Measurements from ENCODE around the gene GPX4.

Gene GPX4

DNA sequence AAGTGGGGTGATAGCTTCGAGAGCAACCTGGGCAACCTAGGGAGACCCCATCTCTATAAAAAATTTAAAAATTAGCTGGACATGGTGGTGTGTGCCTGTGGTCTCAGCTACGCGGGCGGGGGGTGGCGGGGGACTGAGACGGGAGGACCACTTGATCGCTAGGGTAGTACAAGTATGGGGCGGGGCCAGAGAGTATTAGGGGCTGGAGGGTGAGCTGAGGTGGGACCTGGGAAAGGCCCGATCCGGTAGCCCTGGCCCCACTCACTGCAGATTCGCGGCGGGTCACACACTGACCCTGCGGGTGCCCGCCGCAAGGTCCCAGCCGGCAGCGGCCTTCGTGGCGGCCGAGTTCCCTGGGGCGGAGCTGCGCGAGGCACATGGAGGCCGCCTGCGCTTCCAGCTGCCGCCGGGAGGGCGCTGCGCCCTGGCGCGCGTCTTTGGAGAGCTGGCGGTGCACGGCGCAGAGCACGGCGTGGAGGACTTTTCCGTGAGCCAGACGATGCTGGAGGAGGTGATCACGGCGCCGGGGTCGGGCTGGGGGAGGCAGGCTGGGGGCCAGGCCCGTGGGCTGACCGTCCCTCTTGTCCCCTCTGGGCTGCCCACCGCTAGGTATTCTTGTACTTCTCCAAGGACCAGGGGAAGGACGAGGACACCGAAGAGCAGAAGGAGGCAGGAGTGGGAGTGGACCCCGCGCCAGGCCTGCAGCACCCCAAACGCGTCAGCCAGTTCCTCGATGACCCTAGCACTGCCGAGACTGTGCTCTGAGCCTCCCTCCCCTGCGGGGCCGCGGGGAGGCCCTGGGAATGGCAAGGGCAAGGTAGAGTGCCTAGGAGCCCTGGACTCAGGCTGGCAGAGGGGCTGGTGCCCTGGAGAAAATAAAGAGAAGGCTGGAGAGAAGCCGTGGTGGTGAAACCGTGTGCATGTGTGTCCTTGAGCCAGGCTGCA, 38.9 kb upstream of the GPX4 start:
- no peak overlapping the region for H3K4me3 ChIP-seq (ENCODE audit: low read length)
- TF ChIP-seq ZNF274 (IDR thresholded peaks at IDR 0.05; ENCODE audit: low read depth, low read length): no peak

DNA sequence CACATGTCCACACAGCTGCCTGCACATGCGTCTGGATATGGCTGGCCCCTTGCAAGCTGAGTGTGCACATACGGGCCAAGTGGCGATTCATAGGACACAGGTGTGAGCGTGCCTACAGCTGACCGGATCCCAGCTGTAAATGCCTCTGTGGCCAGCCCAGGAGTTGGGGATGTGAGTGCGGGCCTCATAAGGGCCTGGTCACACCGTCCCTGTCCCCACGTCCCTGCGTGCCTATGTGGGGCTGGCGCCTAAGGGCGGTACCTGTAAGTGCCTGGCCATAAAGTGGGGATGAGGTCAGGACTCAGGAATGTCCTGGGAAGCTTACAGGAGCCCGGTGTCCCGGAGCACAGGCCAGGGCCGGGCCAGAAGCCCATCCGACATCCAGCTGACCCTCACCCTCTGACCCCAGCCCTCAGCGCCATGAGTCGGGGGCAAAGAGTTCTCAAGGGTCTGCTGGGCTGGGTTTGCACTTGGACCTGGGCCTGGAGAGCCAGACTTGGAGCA, 38.1 kb upstream of the GPX4 start:
- no peak overlapping the region for H3K4me3 ChIP-seq (ENCODE audit: low read length)
- TF ChIP-seq ZNF274 (IDR thresholded peaks at IDR 0.05; ENCODE audit: low read depth, low read length): no peak

DNA sequence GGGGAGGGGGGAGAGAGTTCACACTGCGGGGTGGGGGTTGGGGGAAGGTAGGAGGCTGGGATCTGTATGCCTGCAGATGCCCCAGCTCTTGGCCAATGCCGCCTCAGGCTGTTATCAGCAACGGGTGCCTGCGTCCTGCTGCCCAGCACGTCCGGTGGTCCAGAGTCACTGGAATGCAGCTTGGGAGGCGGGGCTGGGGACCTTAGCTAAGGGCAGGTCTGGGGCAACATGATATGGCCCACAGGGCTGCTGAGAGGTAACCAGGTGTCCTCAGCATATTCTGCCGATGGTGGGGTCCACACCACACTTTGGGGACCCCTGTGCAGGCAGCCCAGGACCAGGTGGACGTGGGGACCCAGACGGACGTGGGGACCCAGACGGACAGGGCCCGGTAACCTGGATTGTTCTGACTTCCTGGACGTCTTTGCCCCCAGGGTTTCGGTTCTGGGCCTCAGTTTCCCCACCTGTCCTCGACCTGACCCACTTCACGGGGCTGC, 37.5 kb upstream of the GPX4 start:
- TF ChIP-seq ZNF274 (IDR thresholded peaks at IDR 0.05; ENCODE audit: low read depth, low read length): no peak
- peak overlapping the region; percentile 90; the same call in 1 of the 2 replicates for H3K4me3 ChIP-seq (ENCODE audit: low read length)

DNA sequence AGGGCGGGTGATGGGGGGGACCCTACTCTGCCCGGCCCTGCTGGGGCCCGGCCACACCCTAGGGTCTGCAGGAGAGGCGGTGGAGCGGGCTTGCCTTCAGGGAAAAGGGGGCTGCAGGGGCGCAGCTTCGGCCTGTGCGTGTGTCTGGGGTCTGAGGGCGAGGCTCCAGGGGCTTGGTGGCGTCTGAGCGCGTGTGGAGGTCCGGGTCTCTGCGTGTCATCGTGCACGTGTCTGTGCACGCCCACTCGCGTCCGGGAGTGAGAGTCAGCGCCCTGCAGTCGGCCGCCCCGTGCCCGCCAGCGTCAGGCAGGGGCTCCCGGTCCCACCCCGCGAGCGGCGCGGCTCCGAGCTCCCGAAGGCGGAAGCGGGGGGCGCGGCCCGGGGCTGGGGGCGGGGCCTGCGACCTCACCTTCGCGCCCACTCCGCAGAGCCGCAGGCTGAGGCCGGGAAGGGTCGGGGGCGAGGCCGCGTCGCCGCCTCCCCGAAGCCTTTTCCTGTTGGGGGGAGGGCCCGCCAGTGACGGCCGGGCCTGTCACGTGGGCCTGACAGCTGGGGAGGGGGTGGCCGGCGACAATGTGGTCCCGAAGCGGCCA, 37.0 kb upstream of the GPX4 start, which contains the start of gene ARHGAP45:
TSS of gene ARHGAP45 (plus strand) at position 420 of the 593 bp plus-strand sequence. CDS start 239 bp downstream, outside the sequence.
- H3K4me3 ChIP-seq (ENCODE audit: low read length): peak within 1 kb of the TSS; percentile 90
- no peak for TF ChIP-seq ZNF274 (IDR thresholded peaks at IDR 0.05; ENCODE audit: low read depth, low read length)

DNA sequence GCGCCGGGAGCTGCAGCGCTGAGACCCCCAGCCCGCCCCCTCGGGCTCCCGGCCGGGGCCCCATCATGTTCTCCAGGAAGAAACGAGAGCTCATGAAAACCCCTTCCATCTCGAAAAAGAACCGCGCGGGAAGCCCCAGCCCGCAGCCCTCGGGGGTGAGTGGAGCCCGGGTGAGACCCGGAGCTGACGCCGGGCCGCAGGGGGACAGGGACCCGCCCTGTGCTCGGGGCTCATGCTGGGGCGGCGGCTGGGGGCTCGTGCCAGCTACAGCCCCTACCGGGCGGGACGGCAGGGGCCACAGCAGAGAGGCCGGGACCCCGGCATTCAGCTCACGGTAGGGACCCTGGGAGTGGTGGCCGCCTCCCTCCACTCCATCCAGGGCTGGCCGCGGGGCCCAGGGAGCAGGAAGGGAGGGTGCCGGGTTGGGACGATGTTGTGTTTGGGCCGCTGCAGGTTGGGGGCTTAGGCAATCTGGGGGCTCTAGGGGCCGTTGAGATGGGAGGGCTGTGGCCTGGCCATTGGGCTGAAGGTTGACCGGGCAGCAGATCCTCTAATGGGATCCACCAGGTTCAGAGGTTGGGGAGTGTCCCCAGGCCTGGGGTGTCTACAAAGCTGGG, 36.3 kb upstream of the GPX4 start:
- H3K4me3 ChIP-seq (ENCODE audit: low read length): peak overlapping the region; percentile 90
- no peak for TF ChIP-seq ZNF274 (IDR thresholded peaks at IDR 0.05; ENCODE audit: low read depth, low read length)

DNA sequence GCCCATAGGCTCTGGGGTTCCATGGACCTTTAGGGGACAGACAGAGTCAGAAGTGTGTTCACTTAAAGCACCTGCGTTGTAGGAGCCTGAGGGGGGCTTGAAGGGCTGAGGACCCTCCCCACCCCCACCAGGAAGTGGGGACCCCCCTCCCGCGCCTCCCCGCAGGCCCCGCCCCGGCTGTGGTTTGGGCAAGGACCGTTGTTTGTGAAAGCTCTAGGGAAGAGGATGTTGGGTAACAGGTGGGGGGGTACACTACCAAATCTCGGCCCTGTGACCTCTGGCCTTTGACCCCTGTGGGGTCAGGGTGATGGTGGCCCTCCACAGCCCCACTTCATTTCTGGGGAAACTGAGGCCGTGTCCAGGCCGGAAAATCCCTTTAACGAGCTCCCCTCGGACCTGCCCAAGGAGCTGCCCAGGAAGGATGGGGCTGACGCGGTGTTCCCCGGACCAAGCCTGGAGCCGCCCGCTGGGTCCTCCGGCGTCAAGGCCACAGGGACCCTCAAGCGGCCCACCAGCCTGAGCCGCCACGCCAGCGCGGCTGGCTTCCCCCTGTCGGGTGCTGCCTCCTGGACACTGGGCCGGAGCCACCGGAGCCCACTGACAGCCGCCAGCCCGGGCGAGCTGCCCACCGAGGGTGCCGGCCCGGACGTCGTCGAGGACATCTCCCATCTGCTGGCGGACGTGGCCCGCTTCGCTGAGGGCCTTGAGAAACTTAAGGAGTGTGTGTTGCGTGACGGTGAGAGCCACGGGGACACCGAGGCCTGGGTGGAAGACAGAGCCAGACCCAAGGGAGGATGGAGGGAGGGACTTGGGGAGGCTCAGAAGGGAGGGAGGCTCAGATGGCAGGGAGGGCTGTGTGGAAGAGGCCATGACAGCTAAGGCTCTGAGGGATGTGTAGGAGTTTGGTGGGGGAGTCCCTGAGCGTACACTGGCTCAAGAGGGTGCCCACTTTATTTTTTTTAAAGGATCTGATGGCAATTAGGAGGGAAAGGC, 35.5 kb upstream of the GPX4 start:
- peak overlapping the region; percentile 90 for H3K4me3 ChIP-seq (ENCODE audit: low read length)

DNA sequence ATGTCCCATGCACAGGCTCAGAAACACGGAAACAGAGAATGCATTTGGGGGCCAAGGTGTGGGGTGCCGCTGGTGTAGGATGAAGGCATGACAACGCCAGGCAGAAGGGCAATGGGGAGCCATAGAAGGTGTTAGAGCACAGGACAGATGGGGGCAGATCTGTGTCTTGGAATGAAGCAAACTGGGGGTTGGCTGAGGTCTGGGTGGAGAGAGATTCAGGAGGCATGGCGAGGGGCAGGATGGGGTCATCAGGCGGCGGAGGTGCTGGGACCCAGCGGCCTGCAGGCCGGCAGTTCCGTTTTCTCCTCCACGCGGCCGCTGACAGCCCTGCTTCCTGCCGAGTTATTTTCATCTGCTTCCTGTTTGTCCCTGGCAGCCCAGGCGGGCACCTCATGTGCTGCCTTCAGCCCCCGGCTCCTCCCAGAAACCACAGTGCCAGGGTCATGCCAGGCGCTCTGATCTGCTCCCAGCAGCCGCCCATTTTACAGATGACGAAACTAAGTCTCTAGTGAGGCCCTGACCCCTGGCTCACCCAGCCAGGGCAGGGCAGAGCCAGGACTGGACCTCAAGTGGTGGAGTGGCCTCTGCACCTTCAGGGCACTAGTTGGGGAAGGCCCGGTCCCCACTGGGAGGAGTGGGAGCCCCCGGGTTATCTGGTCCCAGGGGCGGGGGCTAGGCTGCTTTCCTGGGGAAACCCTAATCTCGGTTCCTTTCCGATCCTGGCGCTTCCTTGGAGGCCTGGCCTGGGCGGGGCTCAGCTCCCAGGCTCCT, 34.6 kb upstream of the GPX4 start:
- TF ChIP-seq ZNF274 (IDR thresholded peaks at IDR 0.05; ENCODE audit: low read depth, low read length): no peak
- H3K4me3 ChIP-seq (ENCODE audit: low read length): peak overlapping the region; percentile 90; the same call in 1 of the 2 replicates

More for the DNA sequence above, 35.5 kb upstream of the GPX4 start:
- TF ChIP-seq ZNF274 (IDR thresholded peaks at IDR 0.05; ENCODE audit: low read depth, low read length): no peak

DNA sequence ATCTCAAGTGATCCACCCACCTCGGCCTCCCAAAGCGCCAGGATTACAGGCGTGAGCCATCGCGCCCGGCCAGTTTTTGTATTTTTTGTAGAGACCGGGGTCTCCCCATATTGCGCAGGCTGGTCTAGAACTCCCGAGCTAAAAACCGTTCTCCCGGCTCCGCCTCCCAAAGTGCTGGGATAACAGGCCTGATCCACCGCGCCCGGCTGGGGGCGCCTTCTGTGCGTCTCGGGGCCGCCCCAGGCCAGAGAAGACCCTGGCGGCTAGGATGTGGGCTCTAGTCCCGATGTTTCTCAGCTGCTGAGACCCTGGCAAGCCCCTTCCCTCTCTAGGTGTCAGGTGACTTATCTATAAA, 33.2 kb upstream of the GPX4 start:
- no peak for TF ChIP-seq ZNF274 (IDR thresholded peaks at IDR 0.05; ENCODE audit: low read depth, low read length)
- H3K4me3 ChIP-seq (ENCODE audit: low read length): no peak overlapping the region

DNA sequence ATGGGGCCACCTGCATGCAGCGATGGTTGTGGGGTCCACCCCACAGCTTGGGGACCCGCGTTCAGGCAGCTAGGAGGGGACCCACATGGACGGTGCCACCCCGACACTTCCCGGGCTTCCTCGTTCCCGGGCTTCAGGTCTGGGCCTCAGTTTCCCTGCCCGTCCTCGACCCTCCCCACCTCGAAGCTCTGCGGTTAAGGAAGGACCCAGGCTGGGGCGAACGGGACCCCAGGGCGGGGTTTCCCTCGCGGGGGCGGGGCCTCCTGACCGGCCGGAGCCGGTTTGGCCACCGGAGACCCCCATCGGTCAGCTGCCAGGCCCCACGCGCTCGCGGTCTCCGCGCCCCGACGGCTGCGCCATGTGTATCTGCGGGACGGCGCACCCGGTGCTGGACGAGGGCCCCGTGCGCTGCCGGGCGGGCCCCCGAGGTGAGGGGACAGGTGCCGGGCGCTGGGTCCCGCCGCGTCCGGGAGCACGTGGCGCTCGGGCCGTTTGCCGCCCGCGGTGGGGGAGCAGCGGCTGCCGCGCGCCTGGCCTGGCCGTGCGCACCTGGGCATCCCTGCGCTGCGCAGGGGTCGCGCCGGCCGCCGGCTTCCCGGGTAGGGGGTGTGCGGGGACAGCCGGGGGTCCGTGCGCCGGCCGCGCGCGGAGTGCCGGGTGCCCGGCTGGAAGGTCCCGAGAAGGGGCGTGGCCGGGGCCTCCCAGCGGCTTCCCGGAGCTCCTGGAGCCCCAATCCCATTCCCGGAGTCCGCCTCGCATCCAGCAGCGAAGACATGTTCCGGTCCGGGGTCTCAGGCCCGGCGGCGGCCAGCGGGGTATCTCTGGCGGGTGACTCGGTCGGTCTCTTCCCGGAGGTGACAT, 32.6 kb upstream of the GPX4 start:
- no peak overlapping the region for H3K4me3 ChIP-seq (ENCODE audit: low read length)
- TF ChIP-seq ZNF274 (IDR thresholded peaks at IDR 0.05; ENCODE audit: low read depth, low read length): no peak

DNA sequence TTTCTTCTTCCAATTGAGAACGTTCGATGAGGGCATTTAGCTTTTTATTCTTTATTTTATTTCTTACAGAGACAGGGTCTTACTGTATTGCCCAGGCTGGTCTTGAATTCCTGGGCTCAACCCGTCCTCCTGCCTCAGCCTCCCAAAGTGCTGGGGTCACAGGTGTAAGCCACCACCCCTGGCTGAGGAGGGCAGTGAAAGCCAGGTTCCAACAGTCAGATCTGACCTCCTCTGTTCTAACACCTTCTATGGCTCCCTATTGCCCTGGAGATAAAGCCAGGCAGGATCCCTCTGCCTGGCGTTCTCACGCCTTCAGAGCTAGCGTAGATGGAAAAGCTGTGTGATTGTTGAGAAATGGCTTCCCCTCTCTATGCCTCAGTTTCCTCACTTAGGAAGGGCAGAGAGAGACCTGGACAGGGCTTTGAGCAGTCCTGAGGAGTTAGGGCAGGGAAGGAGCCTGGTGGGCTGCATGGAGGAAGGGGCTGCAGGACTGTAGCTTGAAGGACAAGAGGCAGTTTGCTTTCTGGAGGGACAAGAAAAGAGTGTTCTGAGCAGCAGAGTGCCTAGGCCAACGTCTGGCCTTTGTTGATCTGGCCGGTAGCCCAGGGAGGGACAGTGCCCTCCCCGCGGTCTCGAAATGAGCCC, 31.3 kb upstream of the GPX4 start:
- H3K4me3 ChIP-seq (ENCODE audit: low read length): no peak overlapping the region
- no peak for TF ChIP-seq ZNF274 (IDR thresholded peaks at IDR 0.05; ENCODE audit: low read depth, low read length)

Data from GM08714 (cell line).